Stimulated activated CD4-positive, alpha-beta T cell treated with anti-CD3 and anti-CD28 coated beads, Interleukin-2, amount 100 ng/mL, for 24 hours (primary cell): Measurements from ENCODE around the gene SERGEF.

Experiments used
- DNase-seq, 2 donors: peaks; one replicate each; pipeline ENCODE4 v3.0.0-alpha.2; 2020

Gene SERGEF

DNA sequence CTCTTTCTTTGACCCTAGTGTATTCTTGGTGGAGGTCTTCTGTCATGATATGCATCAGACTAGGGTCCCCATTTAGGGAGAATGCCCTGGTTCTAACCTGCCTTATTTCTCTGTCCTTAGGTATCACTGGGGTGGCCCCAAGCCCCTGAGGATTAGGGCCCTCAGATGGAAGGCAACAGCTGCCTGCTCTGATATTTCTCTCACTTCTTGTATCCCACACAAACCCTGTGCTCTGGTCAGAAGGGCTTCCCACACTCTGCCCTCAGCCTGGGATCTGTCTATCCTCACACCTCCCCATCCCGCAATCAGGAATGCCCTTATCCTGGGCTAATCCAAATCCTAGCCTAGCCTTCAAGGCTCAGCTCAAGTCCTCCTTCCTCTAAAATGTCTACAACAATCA, 202.8 kb downstream of the SERGEF start:
- DNase-seq = no peak

DNA sequence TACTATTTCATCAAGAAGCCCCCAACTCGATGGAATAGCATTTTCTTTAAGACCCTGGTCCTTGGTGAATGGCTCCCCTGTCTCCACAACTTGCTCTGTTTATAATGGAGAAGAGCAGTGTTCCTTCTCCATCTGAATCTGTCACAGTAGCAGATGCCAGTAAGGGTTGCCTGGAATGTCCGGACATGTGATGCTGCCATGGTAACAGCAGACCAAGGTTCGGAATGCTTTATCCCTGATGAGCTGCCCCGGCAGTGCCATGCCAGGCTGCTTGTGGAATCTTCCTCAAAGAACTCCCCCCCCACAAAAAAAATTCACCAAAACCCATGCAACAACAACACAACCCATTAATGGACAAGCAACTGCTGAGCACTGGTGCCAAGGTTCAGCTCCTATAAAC, 205.8 kb downstream of the SERGEF start:
- DNase-seq = no peak

DNA sequence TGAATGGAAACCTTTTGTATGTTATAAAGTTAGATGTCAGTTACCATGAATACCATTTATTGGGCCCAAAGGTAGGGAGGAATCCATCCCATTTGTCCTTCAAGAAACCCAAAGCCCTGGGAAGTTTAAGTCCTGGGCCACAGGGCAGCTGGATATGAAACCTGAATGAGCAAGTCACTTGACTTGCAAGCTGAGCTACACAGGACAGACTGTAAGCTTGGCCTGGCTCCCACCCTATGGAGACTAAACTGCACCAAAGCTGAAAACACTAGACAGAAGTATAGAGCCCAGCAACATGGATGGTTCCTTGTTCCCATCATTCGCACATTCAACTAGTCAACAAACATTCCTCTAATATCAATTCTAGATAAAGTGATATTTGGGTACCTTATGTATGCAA, 207.0 kb downstream of the SERGEF start:
- DNase-seq = no peak

DNA sequence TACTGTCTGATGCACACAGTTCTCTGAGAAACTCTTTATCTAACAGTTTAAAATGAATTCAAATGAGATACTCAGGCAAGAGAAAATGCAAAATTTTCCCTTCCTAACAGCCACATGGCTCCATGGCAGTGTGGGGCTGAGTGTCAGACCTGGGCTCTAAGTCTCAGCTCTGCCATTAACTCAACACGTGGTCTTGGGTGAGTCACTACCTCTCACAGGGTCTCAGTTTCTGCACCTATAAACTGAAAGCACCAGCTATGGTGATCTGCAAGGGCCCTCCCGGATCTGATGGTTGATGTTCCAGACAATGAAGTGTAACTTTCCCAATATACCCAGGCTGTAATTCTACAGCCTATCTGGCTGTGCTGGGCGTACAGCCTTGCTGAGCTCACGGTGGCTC, 207.8 kb downstream of the SERGEF start:
- no peak for DNase-seq

DNA sequence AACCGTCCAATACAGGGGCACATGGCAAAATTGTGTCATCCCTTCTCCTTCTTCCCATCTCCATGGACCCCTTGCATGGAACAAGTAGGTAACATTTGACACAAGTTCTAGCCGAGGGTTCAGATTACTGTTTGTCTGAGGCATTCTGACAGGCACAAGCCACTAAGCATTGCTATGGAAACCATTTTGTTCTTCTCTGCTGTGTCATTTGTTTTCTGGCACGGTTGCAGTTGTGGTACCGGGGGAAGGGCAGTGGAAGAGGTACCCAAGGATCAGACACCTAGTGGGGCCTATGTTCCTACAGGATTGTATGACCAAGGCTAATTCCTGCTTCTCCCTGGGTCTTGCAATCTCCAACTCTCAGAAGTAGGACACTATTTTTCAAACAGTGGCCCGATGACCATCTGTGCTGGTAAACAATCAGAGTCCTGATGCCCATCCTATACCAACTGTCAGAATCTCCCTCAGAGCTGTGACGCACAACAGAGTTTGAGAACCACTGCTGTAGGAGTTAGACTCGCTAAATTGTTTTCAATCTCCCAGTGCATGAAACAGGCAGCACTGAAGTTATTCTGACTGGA, 209.0 kb downstream of the SERGEF start:
- DNase-seq = no peak

DNA sequence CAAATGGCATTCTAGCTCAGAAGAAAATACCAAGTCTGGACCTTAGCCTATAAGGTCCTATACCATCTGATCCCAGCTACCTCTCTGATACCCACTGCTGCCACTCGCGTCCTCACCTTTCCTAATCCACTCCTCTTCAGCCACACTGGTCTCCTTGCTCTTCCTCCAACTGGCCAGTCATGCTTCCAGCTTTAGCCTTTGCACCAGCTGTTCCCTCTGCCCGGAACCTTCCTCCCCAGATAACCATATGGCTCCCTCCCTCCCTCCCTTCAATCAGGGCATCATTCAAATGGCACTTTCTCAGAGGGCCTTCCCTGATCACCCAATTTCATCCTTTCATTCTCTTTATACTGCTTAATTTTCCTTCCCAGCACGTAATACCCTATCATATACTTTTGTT, 210.4 kb downstream of the SERGEF start:
- no peak for DNase-seq

DNA sequence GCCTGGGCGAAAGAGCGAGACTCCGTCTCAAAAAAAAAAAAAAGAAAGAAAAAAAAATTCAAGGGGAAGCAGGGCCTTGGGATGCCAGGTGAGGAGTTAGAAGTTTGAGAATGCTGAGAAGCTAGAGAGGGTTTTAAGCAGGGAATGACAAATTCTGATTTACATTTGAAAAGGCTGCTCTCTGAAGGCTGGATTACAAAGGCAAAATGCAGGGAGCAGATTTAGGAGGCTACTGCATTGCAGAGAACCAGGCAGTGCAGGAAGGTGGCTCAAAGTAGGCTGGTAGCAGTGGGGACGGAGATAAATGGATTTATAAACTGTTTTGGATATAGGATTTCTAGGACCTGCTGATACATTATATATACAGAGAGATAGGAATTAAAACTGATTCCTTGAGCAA, 211.7 kb downstream of the SERGEF start:
- DNase-seq = no peak

DNA sequence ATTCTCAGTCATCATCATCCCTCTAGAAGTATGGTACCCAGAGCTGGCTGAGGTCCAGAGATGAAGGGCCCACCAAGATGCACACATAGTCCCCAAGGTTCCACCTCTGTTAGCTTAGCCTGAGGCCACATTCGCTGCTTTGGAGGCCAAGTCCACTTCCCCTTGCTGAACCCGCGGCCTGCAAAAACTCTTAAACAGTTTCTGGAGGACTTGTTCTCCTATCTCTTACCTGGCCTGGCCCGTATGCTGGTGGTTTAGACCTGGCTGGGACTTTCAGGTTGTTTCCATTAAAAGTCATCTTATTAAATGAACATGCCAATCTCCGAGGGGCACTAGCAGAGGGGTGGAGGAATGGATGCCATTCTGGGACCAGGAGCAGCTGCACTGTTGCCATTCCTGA, 213.7 kb downstream of the SERGEF start:
- DNase-seq = no peak

DNA sequence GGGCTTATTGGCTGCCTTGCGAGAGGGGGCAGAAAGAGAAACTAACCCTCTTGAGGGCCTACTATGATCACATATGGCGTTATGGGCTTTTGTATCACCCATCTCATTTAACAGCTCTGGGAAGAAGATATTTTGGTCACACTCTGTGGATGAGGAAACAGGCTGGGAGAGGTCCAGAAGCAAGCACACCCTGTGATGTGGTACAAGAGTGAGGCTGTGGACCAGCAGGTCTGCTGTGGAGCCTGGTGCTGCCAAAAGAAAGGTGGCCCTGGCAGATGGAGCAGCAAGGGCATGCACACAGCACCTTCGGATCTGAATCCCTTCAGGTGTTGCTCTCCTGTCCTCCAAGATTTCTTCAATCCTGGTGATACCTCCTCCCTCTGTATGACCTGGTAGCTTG, 214.1 kb downstream of the SERGEF start:
- DNase-seq = no peak

DNA sequence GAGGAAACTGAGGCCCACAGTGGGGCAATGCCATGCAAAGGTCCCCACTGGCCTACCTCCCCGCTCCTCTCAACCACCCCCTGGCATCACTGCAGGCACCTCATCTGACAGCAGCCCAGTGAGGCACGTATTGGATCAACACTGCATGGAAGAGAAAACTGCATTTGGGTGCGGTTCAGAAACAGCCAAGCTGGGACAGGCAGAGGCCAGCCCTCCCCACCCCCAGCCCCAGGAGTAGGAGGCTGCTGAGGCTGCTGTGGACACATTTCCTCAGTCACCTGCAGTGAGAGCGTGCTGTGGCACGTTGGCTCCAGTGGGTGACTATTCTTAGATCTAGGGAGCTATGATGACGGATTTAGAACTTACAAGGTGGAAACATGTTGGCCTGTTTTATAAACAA, 214.6 kb downstream of the SERGEF start:
- no peak for DNase-seq

DNA sequence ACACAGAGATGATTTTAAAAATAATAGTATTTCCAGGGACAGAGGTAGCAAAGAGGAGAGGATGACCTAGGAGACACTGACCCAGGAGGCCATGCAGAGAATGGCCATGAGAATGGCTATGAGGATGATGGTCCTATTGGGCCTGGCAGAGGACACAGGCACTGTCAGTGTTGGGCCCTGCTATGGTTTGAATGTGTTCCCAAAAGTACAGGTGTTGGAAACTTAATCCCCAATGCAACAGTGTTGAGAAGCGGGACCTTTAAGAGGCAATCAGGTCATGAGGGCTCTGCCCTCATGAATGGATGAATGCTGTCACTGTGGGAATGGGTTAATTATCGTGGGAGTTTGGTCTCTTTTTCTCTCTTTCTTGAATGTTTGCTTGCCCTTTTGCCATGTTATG, 216.7 kb downstream of the SERGEF start:
- DNase-seq = no peak

DNA sequence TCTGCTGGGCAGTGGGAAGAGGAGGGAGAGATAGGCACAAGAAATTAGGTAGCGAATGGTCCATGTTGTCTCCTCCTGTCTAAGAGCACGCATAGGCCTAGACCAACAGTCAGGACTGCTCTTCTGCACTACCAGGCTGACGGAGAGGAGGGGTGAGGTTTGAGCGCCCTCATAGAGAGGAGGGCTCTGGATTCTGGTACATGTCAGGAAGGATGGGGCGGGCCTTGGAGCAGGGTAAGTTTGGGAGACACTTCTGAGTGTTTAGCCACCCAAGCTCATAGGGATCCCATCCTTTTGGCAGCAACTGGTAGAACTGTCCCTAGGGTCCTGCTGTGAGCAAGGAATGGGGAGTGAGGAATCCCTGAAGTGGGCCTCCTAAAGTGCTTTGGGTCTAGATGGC, 217.9 kb downstream of the SERGEF start:
- no peak for DNase-seq

DNA sequence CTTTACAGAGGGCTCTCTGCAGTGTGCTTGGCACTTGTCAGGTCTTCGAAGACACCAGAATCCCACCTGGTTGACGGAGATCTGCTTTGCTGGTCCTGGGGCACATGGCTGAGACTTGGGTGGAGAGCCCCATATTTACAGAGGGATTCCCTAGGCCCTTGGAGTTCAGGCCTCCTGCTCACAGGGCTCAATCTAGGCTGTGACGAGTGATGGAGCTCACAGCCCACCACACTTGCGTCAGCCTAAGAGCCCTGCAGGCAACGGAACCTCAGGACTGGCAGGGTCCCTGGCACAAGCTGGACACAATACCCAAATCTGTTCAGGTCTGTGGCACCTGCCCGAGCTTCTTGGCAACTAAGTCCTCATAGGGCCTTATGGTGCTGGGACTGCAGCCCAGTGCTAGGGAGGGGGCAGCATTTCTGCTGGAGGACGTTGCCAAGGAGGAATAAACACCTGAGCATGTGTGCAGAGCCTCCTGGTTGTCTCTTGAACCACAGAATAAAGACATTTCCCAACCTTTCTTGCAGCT, 219.1 kb downstream of the SERGEF start:
- no peak for DNase-seq

DNA sequence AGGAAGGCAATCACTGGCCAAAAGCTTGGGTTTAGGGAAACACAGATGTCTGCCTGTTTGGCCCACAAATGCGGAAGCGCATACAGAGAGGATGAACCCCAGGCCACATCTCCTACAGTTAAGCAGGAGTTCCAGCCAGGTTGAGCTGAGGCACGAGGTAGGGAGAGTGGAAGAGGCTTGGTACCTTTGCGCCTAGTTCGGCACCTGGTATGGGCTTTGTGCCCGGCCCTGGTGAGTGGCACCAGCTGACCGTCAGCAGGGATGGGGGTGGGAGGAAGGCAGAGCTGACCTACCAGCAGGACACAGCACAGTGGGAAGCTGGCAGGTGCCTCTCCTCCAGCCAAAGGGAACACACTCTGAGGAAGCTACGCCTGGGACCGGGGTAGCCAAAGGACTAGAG, 220.7 kb downstream of the SERGEF start:
- no peak for DNase-seq

DNA sequence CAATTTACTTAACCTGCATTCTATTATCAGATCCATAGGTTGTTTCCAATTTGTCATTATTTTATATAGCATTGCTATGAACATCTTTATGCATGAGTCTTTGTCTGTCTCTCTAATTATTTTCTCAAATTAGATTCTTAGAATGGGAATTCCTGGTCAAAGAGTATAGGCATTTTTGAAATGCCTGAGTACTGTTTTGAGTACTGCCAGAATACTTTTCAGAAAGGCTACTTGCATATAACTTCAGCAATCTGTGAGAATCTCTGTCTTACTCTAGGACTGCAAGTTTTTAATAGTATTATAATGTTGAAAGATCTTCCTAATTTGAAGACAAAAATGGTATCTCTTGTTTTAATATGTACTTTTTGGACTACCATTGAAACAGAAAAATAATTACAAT, 221.7 kb downstream of the SERGEF start:
- DNase-seq = no peak

DNA sequence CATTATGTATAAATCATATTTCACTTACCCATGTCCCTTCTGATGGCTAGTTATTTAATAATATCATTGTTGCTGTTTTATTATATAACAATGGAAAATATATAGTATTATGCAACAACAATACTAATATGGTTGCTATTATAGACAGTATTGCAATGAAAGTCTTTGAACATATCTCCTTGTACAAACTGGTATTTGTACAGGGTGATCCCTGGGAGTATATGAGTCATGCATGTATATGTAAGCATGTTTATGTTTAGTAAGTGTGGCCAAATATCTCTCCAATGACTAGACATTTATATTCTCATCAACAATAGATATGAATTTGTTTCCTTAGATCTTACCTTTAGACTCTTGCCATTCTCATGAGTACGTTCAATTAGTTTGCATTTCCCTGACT, 222.4 kb downstream of the SERGEF start:
- DNase-seq = no peak

DNA sequence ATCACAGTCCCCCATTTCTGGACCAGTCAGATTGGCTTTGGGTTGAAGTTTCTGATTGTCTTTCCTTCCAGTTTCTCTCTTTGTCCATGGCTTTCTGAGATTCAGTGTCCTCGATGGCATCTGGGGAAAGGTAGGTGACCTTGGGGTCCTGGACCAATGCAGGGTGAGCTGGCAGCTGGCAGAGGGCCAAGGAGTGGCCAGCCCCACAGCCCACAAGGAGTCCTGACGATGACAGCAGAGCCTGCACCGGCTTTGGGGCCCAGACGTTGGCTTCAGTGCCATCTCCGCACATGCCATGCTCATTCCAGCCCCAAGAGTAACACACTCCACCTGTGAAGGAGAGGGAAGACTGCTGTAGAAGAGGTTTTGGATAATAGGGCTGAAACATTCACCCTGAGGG, 224.8 kb downstream of the SERGEF start:
- no peak for DNase-seq

DNA sequence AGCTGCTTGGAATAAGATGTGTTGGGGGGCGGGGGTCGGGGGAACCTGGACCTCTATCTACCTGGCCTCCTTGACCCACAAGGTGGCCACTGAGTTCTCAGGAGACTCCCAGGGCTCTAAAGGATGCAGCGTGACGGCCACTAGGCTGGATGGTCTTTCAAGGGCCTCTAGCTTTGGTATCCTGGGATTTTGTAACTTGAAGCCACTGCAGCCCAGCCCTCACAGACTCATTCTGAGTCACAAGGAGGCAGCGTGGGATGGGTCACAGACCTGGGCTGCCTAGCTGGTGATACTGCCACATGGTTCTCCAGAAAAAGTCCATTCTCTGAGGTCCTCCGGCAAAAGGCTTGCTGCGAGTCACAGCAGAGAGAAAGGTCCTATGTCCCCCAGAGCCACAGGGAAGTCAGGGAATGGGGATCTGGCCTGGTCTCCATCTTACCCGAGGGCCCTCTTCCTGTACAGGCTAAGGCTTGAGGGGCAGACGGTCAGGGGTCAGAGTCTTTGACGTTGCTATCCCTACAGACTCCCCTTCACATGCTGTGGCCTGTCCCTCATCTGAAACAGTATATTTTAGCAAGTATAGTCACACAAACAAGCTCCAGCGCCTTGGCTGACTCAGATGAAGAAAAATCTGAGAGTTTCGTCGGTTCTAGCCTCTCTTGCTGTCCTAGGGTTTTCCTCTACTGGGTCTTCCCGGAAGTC, 225.9 kb downstream of the SERGEF start:
- no peak for DNase-seq

DNA sequence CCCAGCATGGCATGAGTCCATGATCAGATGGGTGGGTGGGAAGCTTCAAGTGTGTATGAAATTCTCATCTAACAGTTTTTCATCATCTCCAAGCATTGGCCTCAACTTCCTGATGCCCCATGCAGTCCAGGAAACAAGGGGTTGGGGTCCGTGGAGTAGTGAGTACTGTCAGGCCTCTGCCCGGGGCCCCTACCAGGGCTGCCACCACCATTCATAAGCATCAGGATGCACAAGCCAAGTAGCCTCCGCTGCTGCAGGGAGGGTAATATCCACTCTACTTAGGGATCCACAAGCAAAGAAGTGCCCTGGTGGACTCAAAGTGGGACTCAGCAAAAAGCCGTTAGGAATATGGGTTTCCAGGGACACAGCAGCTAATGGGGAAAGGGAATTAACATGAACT, 229.0 kb downstream of the SERGEF start:
- DNase-seq = no peak

DNA sequence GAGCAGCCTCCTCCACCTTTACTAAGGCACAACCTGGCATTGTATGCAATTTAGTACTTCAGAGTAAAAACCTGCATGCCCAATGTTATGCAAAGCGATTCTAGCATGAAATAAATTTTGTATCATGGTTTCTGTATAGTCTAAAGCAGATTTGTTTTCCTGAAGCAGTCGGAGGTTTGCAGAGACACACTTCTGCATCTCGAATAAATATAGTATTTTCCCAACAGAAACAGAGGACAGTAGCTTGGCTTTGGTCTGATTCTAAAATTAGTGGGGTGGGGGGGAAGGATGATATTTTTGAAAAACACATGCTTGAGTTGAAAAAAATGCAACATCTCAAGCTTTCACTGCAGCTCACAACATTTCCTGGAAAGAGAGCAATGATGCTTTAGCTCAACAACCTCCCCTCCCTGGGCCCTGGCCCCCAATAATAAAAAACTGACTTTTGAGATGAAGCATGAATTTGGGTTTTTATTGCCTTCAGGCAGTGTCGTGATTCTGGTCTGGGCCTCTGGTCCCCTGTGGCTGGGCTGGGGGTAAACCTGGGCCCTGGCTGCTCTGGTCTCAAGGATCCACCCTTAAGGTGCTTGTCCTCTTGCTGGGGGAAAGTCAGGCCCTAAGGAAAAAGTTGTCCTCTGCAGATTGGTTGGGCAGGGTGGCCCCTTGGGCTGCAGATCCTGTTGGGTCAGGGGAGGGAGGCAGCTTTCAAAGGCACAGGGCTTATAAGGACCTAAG, 230.1 kb downstream of the SERGEF start:
- no peak for DNase-seq

DNA sequence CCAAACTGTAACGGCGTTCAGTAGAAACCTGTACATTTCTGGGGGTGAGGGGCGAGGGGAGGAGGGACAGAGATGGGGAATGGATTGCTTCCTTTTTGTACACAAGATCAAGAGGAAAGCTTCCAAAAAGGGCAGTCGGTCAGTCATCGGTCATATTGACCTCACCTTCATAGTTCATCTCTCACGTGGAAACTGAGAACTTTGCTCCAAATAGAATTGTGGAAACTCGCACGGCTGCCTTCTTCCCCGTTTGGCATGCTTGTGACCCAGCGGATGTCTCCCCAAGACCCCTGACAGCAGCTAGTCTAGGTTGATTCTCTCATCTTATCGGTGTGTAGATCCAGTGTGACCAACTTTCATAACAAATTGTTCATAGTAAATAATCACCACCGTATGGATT, 230.7 kb downstream of the SERGEF start:
- no peak for DNase-seq

DNA sequence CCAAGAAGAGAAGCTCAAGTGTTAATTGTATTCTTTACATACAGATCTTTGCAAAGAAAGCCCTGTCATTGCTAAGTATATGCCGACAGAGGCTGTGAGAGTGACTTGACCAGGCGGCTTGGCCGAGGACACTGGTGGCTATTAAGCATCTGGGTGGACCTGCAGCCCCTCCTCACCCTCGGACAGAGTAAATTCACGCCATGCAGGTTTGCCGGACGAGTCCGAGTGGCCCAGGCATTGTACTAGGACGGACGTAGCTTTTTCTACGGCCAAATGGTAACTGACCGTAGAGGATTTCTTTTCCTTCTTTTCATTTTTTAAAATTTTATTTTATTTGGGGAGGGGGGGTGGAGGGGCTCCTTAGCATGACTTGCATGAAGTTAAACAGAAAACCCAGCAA, 231.2 kb downstream of the SERGEF start:
- no peak for DNase-seq

DNA sequence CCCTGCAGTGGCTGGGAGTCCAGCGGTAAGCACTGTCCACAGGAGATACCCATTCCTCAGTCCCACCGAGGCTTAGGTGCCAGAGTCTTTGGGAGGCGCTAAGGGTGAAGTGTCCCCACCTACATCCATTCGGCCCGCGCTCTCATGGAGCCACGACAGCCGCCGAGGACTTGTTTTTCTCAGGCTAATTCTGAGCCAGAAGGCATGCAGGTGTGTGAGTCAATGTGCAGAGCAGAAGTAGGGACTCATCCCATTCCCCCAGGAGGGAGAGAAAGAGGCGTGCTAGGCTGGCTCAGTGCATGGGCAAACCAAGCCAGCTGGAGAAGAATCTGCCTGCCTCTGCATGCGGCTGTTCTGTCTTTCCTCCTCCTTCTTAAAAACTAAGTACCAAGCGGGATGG, 231.6 kb downstream of the SERGEF start:
- no peak for DNase-seq

DNA sequence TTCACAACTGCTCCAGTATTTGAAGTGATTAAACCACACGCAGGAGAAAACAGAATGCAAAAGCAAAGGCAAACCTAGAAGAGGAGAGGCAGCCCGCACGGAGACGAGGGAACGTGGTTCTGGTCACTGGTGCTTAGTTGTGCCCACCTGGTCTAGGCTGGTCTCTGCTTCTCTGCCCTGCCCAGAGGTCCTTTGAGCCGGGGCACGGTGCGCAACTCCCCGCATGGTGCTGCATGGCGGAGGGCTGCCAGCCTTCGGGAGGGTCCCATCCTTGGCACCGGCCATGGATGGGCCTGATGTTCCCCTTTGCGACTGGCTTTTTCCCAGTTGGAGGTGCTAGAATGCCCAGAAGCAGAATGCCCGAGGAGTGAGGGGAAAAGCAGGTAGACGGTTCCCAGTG, 232.2 kb downstream of the SERGEF start:
- no peak for DNase-seq
